PC-9 (cell line): ENCODE results near the gene RBPMS2. TPM values are rescaled to one million over a fixed set of nuclear protein-coding genes. Genes with fewer than 3 reads are reported as not detected.

Source experiments
- BruUV-seq: library from RNA; stranded (reverse); fragments of 400-500 nt; replicated peaks from 2 replicates; lab custom pipeline; 2021; lab: Mats Ljungman, UMichigan
- CTCF ChIA-PET: fragments of 300-600 bp; sonication (Branson Sonifier 250); formaldehyde crosslinking; loops from one replicate; lab custom pipeline; 2022; ENCODE audit warnings: antibody characterized with exemption; lab: Charles Lee
- POLR2A ChIA-PET: fragments of 300-600 bp; sonication (Branson Sonifier 250); formaldehyde crosslinking; loops from one replicate; lab custom pipeline; 2022; ENCODE audit warnings: antibody characterized with exemption; ENCODE audit not compliant: unreplicated experiment; lab: Charles Lee
- DNase-seq, 2 experiments: peaks; one replicate each; pipeline versions ENCODE4 v3.0.0 to v3.0.0-alpha.2; 2015 to 2022; ENCODE audit warnings: mixed read lengths in 1 of 2
- H2AFZ ChIP-seq: fragments of 200-600 bp; sonication (generic); 2 replicates; pipeline ENCODE4 v1.8.1; 2017; ENCODE audit warnings: antibody characterized with exemption
- H3F3A ChIP-seq: fragments of 200-600 bp; sonication (generic); 2 replicates; pipeline ENCODE4 v1.8.1; 2017; ENCODE audit warnings: antibody characterized with exemption, mild to moderate bottlenecking, low read depth; ENCODE audit not compliant: insufficient read depth
- H3K27ac ChIP-seq: fragments of 200-600 bp; sonication (generic); 2 replicates; pipeline ENCODE4 v1.6.1; 2016; ENCODE audit warnings: mixed run types
- H3K27me3 ChIP-seq: fragments of 200-600 bp; sonication (generic); 2 replicates; pipeline ENCODE4 v1.6.1; 2016; ENCODE audit warnings: low read depth, mixed run types; ENCODE audit not compliant: insufficient read depth
- H3K36me3 ChIP-seq: fragments of 200-600 bp; sonication (generic); 2 replicates; pipeline ENCODE4 v1.6.1; 2016; ENCODE audit warnings: low read depth, mixed run types
- H3K4me1 ChIP-seq: fragments of 200-600 bp; sonication (generic); replicated peaks from 2 replicates; pipeline ENCODE4 v1.6.1; 2016; ENCODE audit warnings: mixed run types; ENCODE audit not compliant: insufficient read depth
- H3K4me2 ChIP-seq: fragments of 200-600 bp; sonication (generic); 2 replicates; pipeline ENCODE4 v1.6.1; 2017; ENCODE audit warnings: mixed run types
- H3K4me3 ChIP-seq: fragments of 200-600 bp; sonication (generic); 2 replicates; pipeline ENCODE4 v1.6.1; 2016; ENCODE audit warnings: mixed run types
- H3K79me2 ChIP-seq: fragments of 200-600 bp; sonication (generic); 2 replicates; pipeline ENCODE4 v1.6.1; 2017; ENCODE audit warnings: low read depth, mixed run types
- H3K9me2 ChIP-seq: fragments of 200-600 bp; sonication (generic); 2 replicates; pipeline ENCODE4 v1.8.1; 2017; ENCODE audit warnings: mild to moderate bottlenecking; ENCODE audit not compliant: insufficient read depth
- H3K9me3 ChIP-seq: fragments of 200-600 bp; sonication (generic); 2 replicates; pipeline ENCODE4 v1.8.1; 2016; ENCODE audit warnings: low read depth; ENCODE audit not compliant: insufficient read depth
- H4K20me1 ChIP-seq: fragments of 200-600 bp; sonication (generic); 2 replicates; pipeline ENCODE4 v1.8.1; 2017; ENCODE audit not compliant: insufficient read depth
- EZH2 ChIP-seq: fragments of 200-600 bp; sonication (generic); IDR thresholded peaks from 2 replicates; pipeline ENCODE4 v1.8.0; 2017; ENCODE audit warnings: antibody characterized with exemption, low read depth
- intact Hi-C: fragments of 100-400 bp; cut with micrococcal nuclease; formaldehyde crosslinking; loops from one replicate; pipeline ENCODE4 v1.10.0; 2022; ENCODE audit not compliant: unreplicated experiment
- total RNA-seq: library from RNA; stranded (reverse); gene quantifications from 2 replicates; pipeline ENCODE4 v1.2.3, GENCODE V29; 2021
- TF ChIP-seq, protein P1 (sequence below): fragments of 200-600 bp; sonication (generic); conservative IDR thresholded peaks from 2 replicates; pipeline ENCODE4 v1.6.1; 2017; ENCODE audit warnings: mixed run types, antibody characterized with exemption, mild to moderate bottlenecking, moderate library complexity

Gene RBPMS2
- total RNA-seq, 1 experiment from 2014 or later: 4.1 TPM

DNA sequence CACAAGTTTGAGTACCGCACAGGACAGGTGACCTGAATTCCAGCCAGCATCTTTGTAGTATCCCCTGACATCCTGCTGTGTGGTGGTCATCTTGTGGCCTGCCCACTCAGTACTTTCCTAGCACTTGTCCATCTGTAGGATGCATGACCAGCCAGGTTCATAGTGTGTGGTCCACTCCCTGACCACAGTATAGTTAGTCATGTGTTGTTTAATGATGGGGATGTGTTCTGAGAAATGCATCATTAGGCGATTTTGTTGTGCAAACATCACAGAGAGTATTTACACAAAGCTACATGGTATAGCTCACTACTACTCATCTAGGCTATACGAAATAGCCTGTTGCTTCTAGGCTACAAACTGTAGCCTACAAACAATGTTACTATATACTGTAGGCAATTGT lies 16.9 kb upstream of the RBPMS2 start:
- TF ChIP-seq, protein P1, sequence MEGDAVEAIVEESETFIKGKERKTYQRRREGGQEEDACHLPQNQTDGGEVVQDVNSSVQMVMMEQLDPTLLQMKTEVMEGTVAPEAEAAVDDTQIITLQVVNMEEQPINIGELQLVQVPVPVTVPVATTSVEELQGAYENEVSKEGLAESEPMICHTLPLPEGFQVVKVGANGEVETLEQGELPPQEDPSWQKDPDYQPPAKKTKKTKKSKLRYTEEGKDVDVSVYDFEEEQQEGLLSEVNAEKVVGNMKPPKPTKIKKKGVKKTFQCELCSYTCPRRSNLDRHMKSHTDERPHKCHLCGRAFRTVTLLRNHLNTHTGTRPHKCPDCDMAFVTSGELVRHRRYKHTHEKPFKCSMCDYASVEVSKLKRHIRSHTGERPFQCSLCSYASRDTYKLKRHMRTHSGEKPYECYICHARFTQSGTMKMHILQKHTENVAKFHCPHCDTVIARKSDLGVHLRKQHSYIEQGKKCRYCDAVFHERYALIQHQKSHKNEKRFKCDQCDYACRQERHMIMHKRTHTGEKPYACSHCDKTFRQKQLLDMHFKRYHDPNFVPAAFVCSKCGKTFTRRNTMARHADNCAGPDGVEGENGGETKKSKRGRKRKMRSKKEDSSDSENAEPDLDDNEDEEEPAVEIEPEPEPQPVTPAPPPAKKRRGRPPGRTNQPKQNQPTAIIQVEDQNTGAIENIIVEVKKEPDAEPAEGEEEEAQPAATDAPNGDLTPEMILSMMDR: no peak
- TF ChIP-seq EZH2: no peak
- H3F3A ChIP-seq: no peaks in the 10 kb centered on the region
- no peaks in the 10 kb centered on the region for H3K9me3 ChIP-seq
- CTCF ChIA-PET: interaction anchor here (0.6 to 0.7 kb wide), 2 partner anchors 8 to 286 kb away, joined by 3 to 8 read pairs; no protein-coding TSS in a partner anchor
- intact Hi-C loops: no loop called here
- H3K27me3 ChIP-seq: no peaks in the 10 kb centered on the region
- H2AFZ ChIP-seq: no peak overlapping the region
- peak in 1 of 2 experiments; percentile 40 for DNase-seq
- POLR2A ChIA-PET: no interaction called here
- H3K27ac ChIP-seq: no peak overlapping the region
- no peak overlapping the region for H3K4me3 ChIP-seq
- H3K9me2 ChIP-seq: no peaks in the 10 kb centered on the region
- no peaks in the 10 kb centered on the region for H3K36me3 ChIP-seq
- no TSS peak for BruUV-seq
- no peaks in the 10 kb centered on the region for H3K4me1 ChIP-seq
- no peak overlapping the region for H3K4me2 ChIP-seq
- no peaks in the 10 kb centered on the region for H4K20me1 ChIP-seq
- H3K79me2 ChIP-seq: no peaks in the 10 kb centered on the region

DNA sequence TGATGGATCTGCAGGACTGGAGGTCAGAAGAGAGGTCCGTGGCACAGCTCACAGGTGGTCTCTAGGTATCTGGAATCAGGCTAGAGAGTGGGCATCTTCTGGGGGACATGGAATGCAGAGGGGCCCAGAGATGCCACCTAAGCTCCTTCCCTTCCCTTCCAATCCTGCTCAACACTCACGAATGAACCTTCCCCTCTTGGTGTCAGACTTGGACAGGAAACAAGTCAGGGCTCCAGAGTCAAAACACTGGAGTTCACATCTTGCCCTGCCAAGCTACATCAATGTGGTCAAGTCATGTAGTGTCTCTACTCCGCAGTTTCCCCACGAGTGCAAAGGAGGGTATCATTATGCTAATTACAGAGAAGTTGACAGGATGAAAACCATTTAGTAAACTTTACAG lies 16.0 kb upstream of the RBPMS2 start:
- CTCF ChIA-PET: interaction anchor here (0.6 to 0.7 kb wide), 2 partner anchors 271 to 287 kb away, joined by 6 to 8 read pairs; no protein-coding TSS in a partner anchor
- DNase-seq: no peak
- no peak overlapping the region for H3K27ac ChIP-seq
- no peaks in the 10 kb centered on the region for H3K36me3 ChIP-seq
- H3K79me2 ChIP-seq: no peaks in the 10 kb centered on the region
- H2AFZ ChIP-seq: no peak overlapping the region
- H3F3A ChIP-seq: no peaks in the 10 kb centered on the region
- no peaks in the 10 kb centered on the region for H4K20me1 ChIP-seq
- BruUV-seq: no TSS peak
- POLR2A ChIA-PET: no interaction called here
- no peak overlapping the region for H3K4me3 ChIP-seq
- H3K9me2 ChIP-seq: no peaks in the 10 kb centered on the region
- H3K9me3 ChIP-seq: no peaks in the 10 kb centered on the region
- H3K27me3 ChIP-seq: no peaks in the 10 kb centered on the region
- no peaks in the 10 kb centered on the region for H3K4me1 ChIP-seq
- TF ChIP-seq, protein P1: no peak
- TF ChIP-seq EZH2: no peak
- H3K4me2 ChIP-seq: no peak overlapping the region
- intact Hi-C loops: no loop called here

DNA sequence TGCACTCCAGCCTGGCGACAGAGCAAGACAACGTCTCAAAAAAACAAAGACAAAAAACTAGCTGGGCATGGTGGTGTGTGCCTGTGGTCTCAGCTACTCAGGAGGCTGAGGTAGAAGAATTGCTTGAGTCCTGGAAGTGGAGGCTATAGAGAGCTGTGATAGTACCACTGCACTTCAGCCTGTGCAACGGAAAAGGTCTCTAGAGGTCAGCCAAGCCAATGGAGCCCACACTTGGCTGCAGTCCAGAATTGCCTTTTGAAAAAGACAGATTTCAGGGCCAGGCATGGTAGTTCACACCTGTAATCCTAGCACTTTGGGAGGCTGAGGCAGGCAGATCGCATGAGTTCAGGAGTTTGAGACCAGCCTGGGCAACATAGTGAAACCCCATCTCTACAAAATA lies 8.4 kb upstream of the RBPMS2 start:
- BruUV-seq: no TSS peak
- Histone ChIP-seq H3K27me3 (no peaks in the 10 kb centered on the region), H4K20me1 (no peaks in the 10 kb centered on the region), H3K9me2 (no peaks in the 10 kb centered on the region), H3K9me3 (no peaks in the 10 kb centered on the region), H3K27ac (no peak overlapping the region), H3K4me1 (no peaks in the 10 kb centered on the region), H3K4me3 (no peak overlapping the region), H2AFZ (no peak overlapping the region), H3K4me2 (no peak overlapping the region), H3F3A (no peaks in the 10 kb centered on the region), H3K79me2 (no peaks in the 10 kb centered on the region), H3K36me3 (no peaks in the 10 kb centered on the region)
- CTCF ChIA-PET: interaction anchor here (0.6 kb wide), 2 partner anchors 18 to 34 kb away, joined by 5 to 7 read pairs; no protein-coding TSS in a partner anchor
- no peak for DNase-seq
- intact Hi-C loops: no loop called here
- TF ChIP-seq, protein P1: no peak
- TF ChIP-seq EZH2: no peak
- POLR2A ChIA-PET: no interaction called here
